GM23338 (cell line): ENCODE results near the gene AKT2. TPM values are rescaled to one million over a fixed set of nuclear protein-coding genes. Genes with fewer than 3 reads are reported as not detected.

Experiments
- ATAC-seq: fragments of 200-7000 bp; cut with Tn5 transposase; 3 replicates; pipeline ENCODE4 v1.9.1; 2020
- DNase-seq: peaks from one replicate; pipeline ENCODE4 v3.0.0-alpha.2; 2015; ENCODE audit warnings: low spot score
- H2AFZ ChIP-seq: fragments of 200-600 bp; sonication (generic); 2 replicates; pipeline ENCODE4 v1.8.0; 2016; ENCODE audit warnings: antibody characterized with exemption, mild to moderate bottlenecking, moderate library complexity
- H3F3A ChIP-seq: fragments of 200-600 bp; sonication (generic); replicated peaks from 2 replicates; pipeline ENCODE4 v1.8.0; 2017; ENCODE audit warnings: antibody characterized with exemption, mixed run types, low read depth
- H3K27ac ChIP-seq: fragments of 200-600 bp; sonication (generic); 2 replicates; pipeline ENCODE4 v1.6.1; 2016; ENCODE audit warnings: low read depth
- H3K27me3 ChIP-seq: fragments of 200-600 bp; sonication (generic); 2 replicates; pipeline ENCODE4 v1.8.0; 2016; ENCODE audit warnings: mild to moderate bottlenecking, mixed run types, moderate library complexity; ENCODE audit not compliant: insufficient read depth
- H3K36me3 ChIP-seq: fragments of 200-600 bp; sonication (generic); 2 replicates; pipeline ENCODE4 v1.8.0; 2016; ENCODE audit warnings: mild to moderate bottlenecking; ENCODE audit not compliant: insufficient read depth
- H3K4me1 ChIP-seq: fragments of 200-600 bp; sonication (generic); 2 replicates; pipeline ENCODE4 v1.8.0; 2016; ENCODE audit warnings: mild to moderate bottlenecking, moderate library complexity; ENCODE audit not compliant: insufficient read depth
- H3K4me2 ChIP-seq: fragments of 200-600 bp; sonication (generic); 2 replicates; pipeline ENCODE4 v1.7.1; 2017; ENCODE audit warnings: mixed run types
- H3K4me3 ChIP-seq: fragments of 200-600 bp; sonication (generic); 2 replicates; pipeline ENCODE4 v1.6.1; 2016; ENCODE audit warnings: mixed run types
- H3K79me2 ChIP-seq: fragments of 200-600 bp; sonication (generic); replicated peaks from 2 replicates; pipeline ENCODE4 v1.8.0; 2017; ENCODE audit warnings: mild to moderate bottlenecking; ENCODE audit not compliant: insufficient read depth
- H3K9me2 ChIP-seq: fragments of 200-600 bp; sonication (generic); 2 replicates; pipeline ENCODE4 v1.8.0; 2017; ENCODE audit not compliant: insufficient read depth
- H4K20me1 ChIP-seq: fragments of 200-600 bp; sonication (generic); replicated peaks from 2 replicates; pipeline ENCODE4 v1.8.0; 2017; ENCODE audit warnings: mild to moderate bottlenecking; ENCODE audit not compliant: insufficient read depth
- H3K27ac Mint-ChIP-seq: 2 replicates; pipeline ENCODE4 v1.8.0; 2020; ENCODE audit warnings: inconsistent platforms, mild to moderate bottlenecking, moderate library complexity, mixed read lengths
- H3K27me3 Mint-ChIP-seq: 3 replicates; pipeline ENCODE4 v1.8.0; 2022; ENCODE audit warnings: low read depth, mild to moderate bottlenecking, moderate library complexity, mixed read lengths, inconsistent platforms; ENCODE audit not compliant: insufficient read depth, poor library complexity
- H3K36me3 Mint-ChIP-seq: 3 replicates; pipeline ENCODE4 v1.8.0; 2021; ENCODE audit warnings: low read depth, mild to moderate bottlenecking, inconsistent platforms, moderate library complexity, mixed read lengths
- H3K4me1 Mint-ChIP-seq: 3 replicates; pipeline ENCODE4 v1.8.0; 2020; ENCODE audit warnings: mild to moderate bottlenecking, inconsistent platforms, mixed read lengths
- H3K4me3 Mint-ChIP-seq: 3 replicates; pipeline ENCODE4 v1.8.0; 2021; ENCODE audit warnings: moderate library complexity, mild to moderate bottlenecking, inconsistent platforms, mixed read lengths
- H3K9me3 Mint-ChIP-seq: 3 replicates; pipeline ENCODE4 v1.8.0; 2020; ENCODE audit warnings: moderate library complexity, mild to moderate bottlenecking, inconsistent platforms, mixed read lengths
- CREB1 ChIP-seq: fragments of 250-450 bp; sonication (Bioruptor Pico); IDR thresholded peaks from 2 replicates; pipeline ENCODE4 v1.5.0; 2020; ENCODE audit warnings: low read depth, mild to moderate bottlenecking, moderate library complexity
- CTCF ChIP-seq, 2 experiments: fragments of 200-600 bp in 1 of 2; sonication (generic) in 1 of 2; conservative IDR thresholded peaks; 2 replicates each; pipeline versions ENCODE4 v1.5.1 to v1.6.1; 2016 to 2017; ENCODE audit warnings: antibody characterized with exemption in 2 of 2, low read depth in 2 of 2, mild to moderate bottlenecking in 2 of 2, moderate library complexity in 1 of 2
- ETS1 ChIP-seq: IDR thresholded peaks from 2 replicates; pipeline ENCODE4 v1.6.1; 2016; ENCODE audit warnings: antibody characterized with exemption
- EZH2 ChIP-seq: fragments of 200-600 bp; sonication (generic); IDR thresholded peaks from one replicate; pipeline ENCODE4 v1.8.0; 2017; ENCODE audit warnings: antibody characterized with exemption, mild to moderate bottlenecking, low read depth; ENCODE audit not compliant: unreplicated experiment
- EZH2phosphoT487 ChIP-seq: fragments of 200-600 bp; sonication (generic); IDR thresholded peaks from one replicate; pipeline ENCODE4 v1.8.1; 2018; ENCODE audit warnings: antibody characterized with exemption; ENCODE audit not compliant: unreplicated experiment
- JUNB ChIP-seq: IDR thresholded peaks from one replicate; pipeline ENCODE4 v1.6.1; 2016; ENCODE audit warnings: antibody characterized with exemption; ENCODE audit not compliant: unreplicated experiment
- NANOG ChIP-seq: IDR thresholded peaks from 2 replicates; pipeline ENCODE4 v1.6.1; 2016; ENCODE audit warnings: antibody characterized with exemption, borderline replicate concordance
- POLR2AphosphoS5 ChIP-seq: IDR thresholded peaks from 2 replicates; pipeline ENCODE4 v1.6.1; 2016; ENCODE audit warnings: antibody characterized with exemption, low read depth
- REST ChIP-seq: IDR thresholded peaks from one replicate; pipeline ENCODE4 v1.6.1; 2018; ENCODE audit warnings: antibody characterized with exemption; ENCODE audit not compliant: unreplicated experiment
- STAT1 ChIP-seq: IDR thresholded peaks from one replicate; pipeline ENCODE4 v1.6.1; 2016; ENCODE audit warnings: antibody characterized with exemption; ENCODE audit not compliant: unreplicated experiment
- ZNF114 ChIP-seq: fragments of 250-450 bp; sonication (Bioruptor Pico); IDR thresholded peaks from 2 replicates; pipeline ENCODE4 v1.5.0; 2020; ENCODE audit warnings: mild to moderate bottlenecking, moderate library complexity
- ZNF462 ChIP-seq: fragments of 250-450 bp; sonication (Bioruptor Pico); IDR thresholded peaks from 2 replicates; pipeline ENCODE4 v1.5.0; 2020; ENCODE audit warnings: mild to moderate bottlenecking, moderate library complexity
- polyA plus RNA-seq: library from polyadenylated mRNA; unstranded; fragments of >200 nt; fragmentation: Nextera tagmentation; extraction: Ambion mirVana; gene quantifications from 2 replicates; pipeline ENCODE4 v1.2.1, GENCODE V29; 2016
- total RNA-seq: library from RNA; depleted of rRNA; stranded (reverse); fragments of >200 nt; shearing (Covaris generic); gene quantifications from 2 replicates; pipeline ENCODE4 v1.2.3, GENCODE V29; 2014

AKT2 gene
- total and polyA plus RNA-seq, 2 experiments from 2014 or later, result 17.6 to 123 TPM

- TF ChIP-seq ZNF462 (no peak), STAT1 (no peak), JUNB (no peak)
These were observed 32.2 kb upstream of the AKT2 start (continued) for GRCh38 chr19:40317338-40317737.

GRCh38 chr19:40315812-40316470 lies 30.8 kb upstream of the AKT2 start:
- Mint-ChIP-seq H3K36me3 (peaks cover 3% of the 10 kb centered on the region; the same call in 1 of the 3 replicates), H3K4me3 (no peak overlapping the region), H3K9me3 (no peaks in the 10 kb centered on the region), H3K27ac (no peak overlapping the region), H3K27me3 (peaks cover 4% of the 10 kb centered on the region), H3K4me1 (peaks cover 5% of the 10 kb centered on the region; the same call in 1 of the 3 replicates)
- DNase-seq (no peak), ATAC-seq (no peak)
- TF ChIP-seq ETS1 (no peak), CREB1 (CRISPR knock-in tag) (no peak), CTCF (conservative IDR thresholded peaks at IDR 0.05; ENCODE audit: low read depth in 2 of 2) (no peak), NANOG (no peak), ZNF114 (CRISPR knock-in tag) (no peak), EZH2 (no peak), POLR2AphosphoS5 (no peak), STAT1 (no peak), REST (no peak), EZH2phosphoT487 (no peak), JUNB (no peak)
- Histone ChIP-seq H3K4me2 (no peak overlapping the region), H3K4me3 (no peak overlapping the region), H3K9me2 (no peaks in the 10 kb centered on the region), H3K27ac (no peak overlapping the region), H3K4me1 (no peaks in the 10 kb centered on the region), H3K36me3 (no peaks in the 10 kb centered on the region), H3F3A (no peaks in the 10 kb centered on the region), H3K79me2 (no peaks in the 10 kb centered on the region), H2AFZ (no peak overlapping the region), H3K27me3 (no peaks in the 10 kb centered on the region), H4K20me1 (peaks cover 3% of the 10 kb centered on the region)
